HFF-Myc (cell line): Measurements from ENCODE around the gene MVD.

Experiments
- DNase-seq: peaks from one replicate; pipeline ENCODE4 v3.0.0-alpha.2; 2011; ENCODE audit warnings: low read depth; ENCODE audit errors: extremely low read depth
- H3K4me3 ChIP-seq: replicated peaks from 2 replicates; pipeline ENCODE4 v1.5.1; 2011; ENCODE audit warnings: low read depth, mild to moderate bottlenecking, control low read depth, low read length
- CTCF ChIP-seq: IDR thresholded peaks from 2 replicates; pipeline ENCODE4 v1.5.1; 2012; ENCODE audit warnings: mild to moderate bottlenecking, low read depth, low read length, control low read depth; ENCODE audit errors: missing control alignments

Gene MVD

GRCh38 chr16:88659160-88659559, 3.7 kb downstream of the MVD start:
- DNase-seq, result no peak
- H3K4me3 ChIP-seq, result no peak overlapping the region
- TF ChIP-seq CTCF, result no peak

GRCh38 chr16:88658714-88659113, 4.2 kb downstream of the MVD start:
- no peak overlapping the region for H3K4me3 ChIP-seq
- TF ChIP-seq CTCF, result no peak
- no peak for DNase-seq

GRCh38 chr16:88657371-88657770, 5.5 kb downstream of the MVD start:
- no peak overlapping the region for H3K4me3 ChIP-seq
- DNase-seq, result no peak
- no peak for TF ChIP-seq CTCF

GRCh38 chr16:88656291-88656980, 6.5 kb downstream of the MVD start:
- no peak for DNase-seq
- H3K4me3 ChIP-seq, result no peak overlapping the region
- TF ChIP-seq CTCF, result no peak

GRCh38 chr16:88655733-88656281, 7.1 kb downstream of the MVD start:
- DNase-seq, result no peak
- H3K4me3 ChIP-seq, result no peak overlapping the region
- TF ChIP-seq CTCF, result no peak

- DNase-seq, result no peak
- H3K4me3 ChIP-seq, result no peak overlapping the region
- TF ChIP-seq CTCF, result no peak
These were observed 7.7 kb downstream of the MVD start for GRCh38 chr16:88655053-88655732.
